ENCODE results near the gene CGNL1. TPM values are rescaled to one million over a fixed set of nuclear protein-coding genes. Genes with fewer than 3 reads are reported as not detected.

Gene CGNL1
- total RNA-seq, 1 experiment from 2014 or later, result 34.6 TPM

GRCh38 chr15:57554812-57555179 is 178.5 kb downstream of the CGNL1 start:
- Histone ChIP-seq H3K4ac (ENCODE audit: low read depth, low read length) (no peak overlapping the region), H3K4me1 (ENCODE audit: insufficient read depth, low read length) (peaks cover 6% of the 10 kb centered on the region; the same call in 1 of the 2 replicates), H3K23ac (ENCODE audit: insufficient read length, low read depth, low read length) (no peak overlapping the region), H2BK12ac (ENCODE audit: insufficient read length, low read depth, low read length) (no peak overlapping the region), H3K4me2 (ENCODE audit: insufficient read depth, insufficient read length, low read length) (no peak overlapping the region), H3K9ac (ENCODE audit: extremely low read depth, insufficient read length, low read length) (no peak overlapping the region), H3K27ac (ENCODE audit: insufficient read length, low read depth, low read length) (no peak overlapping the region), H3K79me2 (ENCODE audit: insufficient read depth, low read length) (no peaks in the 10 kb centered on the region), H4K20me1 (ENCODE audit: control insufficient read depth, insufficient read depth, insufficient read length) (no peaks in the 10 kb centered on the region), H2BK5ac (ENCODE audit: insufficient read length, low read length) (no peak overlapping the region), H2BK20ac (ENCODE audit: low read depth, low read length, poor library complexity, severe bottlenecking) (no peak overlapping the region), H3K56ac (ENCODE audit: insufficient read length, low read depth, low read length) (no peak overlapping the region), H3T11ph (ENCODE audit: low read length) (no peak overlapping the region), H4K8ac (replicated peaks; ENCODE audit: insufficient read length, low read depth, low read length) (no peak overlapping the region), H3K18ac (ENCODE audit: insufficient read length, low read depth, low read length) (no peak overlapping the region), H4K5ac (ENCODE audit: insufficient read length, low read depth, low read length) (no peak overlapping the region), H3K27me3 (ENCODE audit: insufficient read depth, low read length) (no peaks in the 10 kb centered on the region), H2BK120ac (ENCODE audit: low read depth, low read length, poor library complexity, severe bottlenecking) (no peak overlapping the region), H3K9me3 (ENCODE audit: control insufficient read depth, low read depth, low read length) (no peaks in the 10 kb centered on the region), H3K14ac (ENCODE audit: insufficient read depth, low read length) (no peak overlapping the region), H2AFZ (ENCODE audit: low read length) (no peak overlapping the region), H2BK15ac (ENCODE audit: low read depth, low read length) (no peak overlapping the region), H2AK5ac (ENCODE audit: insufficient read length, low read length) (no peak overlapping the region), H4K91ac (ENCODE audit: insufficient read length, low read depth, low read length) (no peak overlapping the region), H3K79me1 (ENCODE audit: insufficient read depth, low read depth, low read length, poor library complexity, severe bottlenecking) (no peaks in the 10 kb centered on the region), H3K23me2 (ENCODE audit: insufficient read length, low read depth, low read length, poor library complexity, severe bottlenecking) (no peaks in the 10 kb centered on the region)
- Mint-ChIP-seq H3K4me1 (peaks cover 37 to 40% of the 10 kb centered on the region in 2 experiments), H3K4me3 (no peak overlapping the region), H3K27ac (peak overlapping the region in 2 of 3 experiments; percentile 31 to 63; a peak in 3 of 7 replicates), H3K36me3 (ENCODE audit: insufficient read depth in 1 of 3, low read depth in 3 of 3) (peaks cover 4 to 15% (median 13%) of the 10 kb centered on the region in 3 experiments; a peak in 6 of 7 replicates), H3K27me3 (ENCODE audit: low read depth) (no peaks in the 10 kb centered on the region), H3K9me3 (no peaks in the 10 kb centered on the region; a peak in 1 of 5 replicates)
- WGBS (ENCODE audit: extremely low coverage, insufficient read length, low lambda C conversion rate), result no CpG with 5 or more reads among the region's 4 CpGs
- no peak for DNase-seq
- TF ChIP-seq, protein P1, sequence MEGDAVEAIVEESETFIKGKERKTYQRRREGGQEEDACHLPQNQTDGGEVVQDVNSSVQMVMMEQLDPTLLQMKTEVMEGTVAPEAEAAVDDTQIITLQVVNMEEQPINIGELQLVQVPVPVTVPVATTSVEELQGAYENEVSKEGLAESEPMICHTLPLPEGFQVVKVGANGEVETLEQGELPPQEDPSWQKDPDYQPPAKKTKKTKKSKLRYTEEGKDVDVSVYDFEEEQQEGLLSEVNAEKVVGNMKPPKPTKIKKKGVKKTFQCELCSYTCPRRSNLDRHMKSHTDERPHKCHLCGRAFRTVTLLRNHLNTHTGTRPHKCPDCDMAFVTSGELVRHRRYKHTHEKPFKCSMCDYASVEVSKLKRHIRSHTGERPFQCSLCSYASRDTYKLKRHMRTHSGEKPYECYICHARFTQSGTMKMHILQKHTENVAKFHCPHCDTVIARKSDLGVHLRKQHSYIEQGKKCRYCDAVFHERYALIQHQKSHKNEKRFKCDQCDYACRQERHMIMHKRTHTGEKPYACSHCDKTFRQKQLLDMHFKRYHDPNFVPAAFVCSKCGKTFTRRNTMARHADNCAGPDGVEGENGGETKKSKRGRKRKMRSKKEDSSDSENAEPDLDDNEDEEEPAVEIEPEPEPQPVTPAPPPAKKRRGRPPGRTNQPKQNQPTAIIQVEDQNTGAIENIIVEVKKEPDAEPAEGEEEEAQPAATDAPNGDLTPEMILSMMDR (conservative IDR thresholded peaks at IDR 0.05), result no peak
